IMR-90 (cell line): ENCODE data around the gene ENPP6. TPM values are rescaled to one million over a fixed set of nuclear protein-coding genes. Genes with fewer than 3 reads are reported as not detected.

Source experiments
- ATAC-seq: fragments of 200-7000 bp; cut with Tn5 transposase; 2 replicates; pipeline ENCODE4 v1.9.1; 2020; ENCODE audit warnings: low read depth, mild to moderate bottlenecking, moderate library complexity
- BruUV-seq: library from RNA; stranded (reverse); fragments of 400-500 nt; replicated peaks from 2 replicates; lab custom pipeline; 2021; lab: Mats Ljungman, UMichigan
- CTCF ChIA-PET: fragments of 300-600 bp; formaldehyde crosslinking; extraction: SDS; loops from one replicate; lab custom pipeline; 2021; ENCODE audit warnings: antibody characterized with exemption; lab: Yijun Ruan, JAX
- POLR2A ChIA-PET: fragments of 300-600 bp; sonication (Branson Sonifier 250); formaldehyde crosslinking; loops from one replicate; lab custom pipeline; 2022; ENCODE audit warnings: antibody characterized with exemption; ENCODE audit not compliant: unreplicated experiment; lab: Charles Lee
- DNase-seq: peaks from one replicate; pipeline ENCODE4 v3.0.0; 2013
- H2AFZ ChIP-seq: replicated peaks from 2 replicates; pipeline ENCODE3; 2013; ENCODE audit warnings: low read length, mild to moderate bottlenecking; ENCODE audit not compliant: poor library complexity
- H2AK5ac ChIP-seq: 2 replicates; pipeline ENCODE4 v1.6.1; 2013; ENCODE audit warnings: low read depth, low read length, inconsistent platforms
- H2AK9ac ChIP-seq: replicated peaks from 2 replicates; pipeline ENCODE3; 2013; ENCODE audit warnings: mild to moderate bottlenecking, low read depth, low read length, moderate library complexity; ENCODE audit not compliant: poor library complexity
- H2BK120ac ChIP-seq: 2 replicates; pipeline ENCODE4 v1.6.1; 2013; ENCODE audit warnings: low read depth, low read length, inconsistent platforms
- H2BK15ac ChIP-seq: 3 replicates; pipeline ENCODE4 v1.6.1; 2013; ENCODE audit warnings: low read depth, low read length, inconsistent platforms
- H2BK20ac ChIP-seq: 2 replicates; pipeline ENCODE4 v1.6.1; 2013; ENCODE audit warnings: low read depth, mild to moderate bottlenecking, inconsistent platforms, low read length, moderate library complexity
- H2BK5ac ChIP-seq: 2 replicates; pipeline ENCODE4 v1.6.1; 2013; ENCODE audit warnings: mild to moderate bottlenecking, low read depth, low read length, inconsistent platforms; ENCODE audit not compliant: poor library complexity, severe bottlenecking
- H3K14ac ChIP-seq: replicated peaks from 2 replicates; pipeline ENCODE4 v1.6.1; 2013; ENCODE audit warnings: low read depth, low read length, inconsistent platforms
- H3K18ac ChIP-seq: 2 replicates; pipeline ENCODE4 v1.6.1; 2013; ENCODE audit warnings: low read depth, low read length, control low read depth
- H3K23ac ChIP-seq: 2 replicates; pipeline ENCODE4 v1.6.1; 2013; ENCODE audit warnings: low read depth, low read length, inconsistent platforms
- H3K27ac ChIP-seq: 2 replicates; pipeline ENCODE4 v1.5.1; 2013; ENCODE audit warnings: mild to moderate bottlenecking, control low read depth, low read length; ENCODE audit not compliant: insufficient read depth
- H3K27me3 ChIP-seq: 2 replicates; pipeline ENCODE4 v1.6.1; 2013; ENCODE audit warnings: low read length; ENCODE audit not compliant: control insufficient read depth, insufficient read depth
- H3K36me3 ChIP-seq: 2 replicates; pipeline ENCODE4 v1.6.1; 2013; ENCODE audit warnings: low read length, mixed read lengths; ENCODE audit not compliant: control insufficient read depth, insufficient read depth
- H3K4ac ChIP-seq: 2 replicates; pipeline ENCODE4 v1.6.1; 2013; ENCODE audit warnings: low read depth, low read length, inconsistent platforms
- H3K4me1 ChIP-seq: 2 replicates; pipeline ENCODE4 v1.6.1; 2013; ENCODE audit warnings: low read length, mixed read lengths; ENCODE audit not compliant: control insufficient read depth, insufficient read depth
- H3K4me2 ChIP-seq: 2 replicates; pipeline ENCODE4 v1.6.1; 2013; ENCODE audit warnings: low read depth, mild to moderate bottlenecking, control low read depth, low read length, moderate library complexity
- H3K4me3 ChIP-seq: 2 replicates; pipeline ENCODE4 v1.5.1; 2013; ENCODE audit warnings: low read depth, mild to moderate bottlenecking, control low read depth, low read length, moderate library complexity; ENCODE audit not compliant: insufficient read depth
- H3K56ac ChIP-seq: 2 replicates; pipeline ENCODE4 v1.6.1; 2013; ENCODE audit warnings: low read length, inconsistent platforms; ENCODE audit not compliant: insufficient read depth; ENCODE audit errors: extremely low read depth
- H3K79me1 ChIP-seq, 2 experiments: 2 replicates each; pipeline ENCODE4 v1.6.1; 2013; ENCODE audit warnings: low read length in 2 of 2, inconsistent platforms in 1 of 2, low read depth in 1 of 2
- H3K9ac ChIP-seq: 2 replicates; pipeline ENCODE4 v1.6.1; 2013; ENCODE audit warnings: low read depth, low read length, control low read depth
- H3K9me1 ChIP-seq: 2 replicates; pipeline ENCODE4 v1.6.1; 2013; ENCODE audit warnings: low read length, inconsistent platforms; ENCODE audit not compliant: insufficient read depth
- H3K9me3 ChIP-seq: 2 replicates; pipeline ENCODE4 v1.6.1; 2013; ENCODE audit warnings: low read length; ENCODE audit not compliant: control insufficient read depth, insufficient read depth
- H4K20me1 ChIP-seq: 2 replicates; pipeline ENCODE4 v1.6.1; 2013; ENCODE audit warnings: low read length, inconsistent platforms; ENCODE audit not compliant: insufficient read depth
- H4K5ac ChIP-seq: 2 replicates; pipeline ENCODE4 v1.6.1; 2013; ENCODE audit warnings: mild to moderate bottlenecking, low read depth, low read length, control low read depth
- H4K8ac ChIP-seq, 2 experiments: 2 replicates each; pipeline ENCODE4 v1.6.1; 2013; ENCODE audit warnings: low read depth in 2 of 2, low read length in 2 of 2, control low read depth in 1 of 2, inconsistent platforms in 1 of 2
- H4K91ac ChIP-seq: 2 replicates; pipeline ENCODE4 v1.6.1; 2013; ENCODE audit warnings: low read depth, low read length, inconsistent platforms; ENCODE audit not compliant: insufficient read depth
- BHLHE40 ChIP-seq: fragments of 150-350 bp; IDR thresholded peaks from 2 replicates; pipeline ENCODE4 v1.6.1; 2016; ENCODE audit warnings: mild to moderate bottlenecking, low read depth, low read length
- CTCF ChIP-seq: conservative IDR thresholded peaks from 2 replicates; pipeline ENCODE4 v1.5.1; 2012; ENCODE audit warnings: mild to moderate bottlenecking, low read depth, low read length, improper control_type of control experiment
- ELK1 ChIP-seq: fragments of 150-350 bp; IDR thresholded peaks from 2 replicates; pipeline ENCODE4 v1.6.1; 2016; ENCODE audit warnings: low read depth, mild to moderate bottlenecking, low read length, moderate library complexity, borderline replicate concordance
- FOS ChIP-seq: fragments of 150-350 bp; IDR thresholded peaks from 2 replicates; pipeline ENCODE4 v1.6.1; 2016; ENCODE audit warnings: low read depth, low read length
- MAFK ChIP-seq: IDR thresholded peaks from 2 replicates; pipeline ENCODE4 v1.6.1; 2012; ENCODE audit warnings: low read depth, low read length, improper control_type of control experiment
- MXI1 ChIP-seq: IDR thresholded peaks from 2 replicates; pipeline ENCODE4 v1.6.1; 2012; ENCODE audit warnings: low read depth, mild to moderate bottlenecking, low read length, moderate library complexity, borderline replicate concordance
- NFE2L2 ChIP-seq: fragments of 150-350 bp; IDR thresholded peaks from 2 replicates; pipeline ENCODE4 v1.6.1; 2016; ENCODE audit warnings: low read depth, mild to moderate bottlenecking, low read length
- SMC3 ChIP-seq: fragments of 150-350 bp; IDR thresholded peaks from 2 replicates; pipeline ENCODE4 v1.6.1; 2016; ENCODE audit warnings: low read depth, mild to moderate bottlenecking, antibody characterized with exemption, low read length, moderate library complexity
- WGBS, 2 experiments: methylation state at CpG; one replicate each; pipeline versions ENCODE4 v1.1.5 to v1.1.7; 2013; ENCODE audit warnings: missing lambda C conversion rate in 2 of 2; ENCODE audit not compliant: insufficient read length in 1 of 2; ENCODE audit errors: extremely low coverage in 2 of 2; 5-methylcytosine and 5-hydroxymethylcytosine counted together
- dilution Hi-C: fragments of 300-500 bp; cut with HindIII; formaldehyde crosslinking; loops from one replicate; pipeline ENCODE4 v1.14.3; 2018; ENCODE audit warnings: low sequenced_read_pairs; ENCODE audit not compliant: unreplicated experiment
- in situ Hi-C: fragments of 300-500 bp; cut with MboI; formaldehyde crosslinking; loops from 3 replicates; pipeline ENCODE4 v1.14.3; 2019; ENCODE audit warnings: low sequenced_read_pairs, inconsistent platforms, mixed read lengths
- intact Hi-C: fragments of 100-400 bp; cut with micrococcal nuclease; formaldehyde crosslinking; loops from 2 replicates; pipeline ENCODE4 v1.10.0; 2022
- polyA plus RNA-seq, 3 experiments: library from polyadenylated mRNA; depleted of rRNA; stranded (reverse); fragments of >200 nt; gene quantifications; 2 replicates each; pipeline ENCODE4 v1.2.3, GENCODE V29; 2012; ENCODE audit warnings: low replicate concordance in 1 of 3
- total RNA-seq: library from RNA; depleted of rRNA; stranded (reverse); fragments of >200 nt; gene quantifications from 2 replicates; pipeline ENCODE4 v1.2.3, GENCODE V29; 2012

Gene ENPP6
- total and polyA plus RNA-seq, 2 of the 4 experiments (the other 2 are of a cell fraction): not detected

GRCh38 chr4:184199780-184200179 lies 17.9 kb downstream of the ENPP6 start:
- Histone ChIP-seq H3K23ac (no peak overlapping the region), H3K27ac (no peak overlapping the region), H3K56ac (no peak overlapping the region), H2AK9ac (no peak overlapping the region), H3K79me1 (no peaks in the 10 kb centered on the region), H4K5ac (no peak overlapping the region), H2BK20ac (no peak overlapping the region), H3K9ac (no peak overlapping the region), H3K4me3 (no peak overlapping the region), H3K4ac (no peak overlapping the region), H3K18ac (no peak overlapping the region), H2AFZ (no peak overlapping the region), H4K20me1 (no peaks in the 10 kb centered on the region), H3K9me1 (no peaks in the 10 kb centered on the region), H3K4me2 (no peak overlapping the region), H4K8ac (no peak overlapping the region), H3K27me3 (peaks cover 5% of the 10 kb centered on the region; the same call in 1 of the 2 replicates), H2AK5ac (no peak overlapping the region), H2BK15ac (no peak overlapping the region), H4K91ac (no peak overlapping the region), H3K4me1 (no peaks in the 10 kb centered on the region), H2BK120ac (no peak overlapping the region), H3K14ac (no peak overlapping the region), H3K36me3 (no peaks in the 10 kb centered on the region), H3K9me3 (no peaks in the 10 kb centered on the region), H2BK5ac (no peak overlapping the region)
- no peak for DNase-seq
- dilution Hi-C loops: no loop called here
- intact Hi-C loops: no loop called here
- TF ChIP-seq CTCF (no peak), ELK1 (no peak), MXI1 (no peak), MAFK (no peak), SMC3 (no peak), NFE2L2 (no peak), FOS (no peak), BHLHE40 (no peak)
- no peak for ATAC-seq
- POLR2A ChIA-PET: no interaction called here
- no TSS peak for BruUV-seq
- WGBS, 2 experiments: 14% methylated on average over 2 of the region's 5 CpGs; no CpG with 5 or more reads in 1 of the 2 experiments
- CTCF ChIA-PET: no interaction called here
- in situ Hi-C loops: no loop called here
